HG02852 (cell line): ENCODE measurements around the gene MAFB.
"Not testable (repeated sequence)": the region's sequence is repeated elsewhere in the genome, so short reads cannot be mapped to it uniquely, and the experiment has no call there.

Source experiments
- ATAC-seq: cut with Tn5 transposase; IDR thresholded peaks from one replicate; pipeline ENCODE4 v1.9.1; 2021; ENCODE audit warnings: mild to moderate bottlenecking, moderate library complexity; ENCODE audit not compliant: unreplicated experiment

Gene MAFB

GRCh38 chr20:40689100-40689942, at the start of gene MAFB:
TSS of gene MAFB (minus strand) at chr20:40689236. CDS start at chr20:40688850, 386 bp downstream.
- peak; percentile 42 for ATAC-seq

GRCh38 chr20:40736468-40736867, 47.4 kb upstream of the MAFB start:
- not testable (repeated sequence) for ATAC-seq

- ATAC-seq = no peak
Observed at GRCh38 chr20:40728996-40729395, 40.0 kb upstream of the MAFB start.

GRCh38 chr20:40728470-40728869, 39.4 kb upstream of the MAFB start:
- ATAC-seq = no peak

- no peak for ATAC-seq
Observed at GRCh38 chr20:40727960-40728359, 38.9 kb upstream of the MAFB start.

GRCh38 chr20:40726776-40727175, 37.7 kb upstream of the MAFB start:
- ATAC-seq = no peak

GRCh38 chr20:40724566-40724965, 35.5 kb upstream of the MAFB start:
- no peak for ATAC-seq

- no peak for ATAC-seq
Observed at GRCh38 chr20:40720826-40721225, 31.8 kb upstream of the MAFB start.

- ATAC-seq = no peak
Observed at GRCh38 chr20:40720099-40720498, 31.1 kb upstream of the MAFB start.

GRCh38 chr20:40718982-40719729, 30.1 kb upstream of the MAFB start:
- no peak for ATAC-seq

GRCh38 chr20:40718214-40718977, 29.4 kb upstream of the MAFB start:
- ATAC-seq = no peak

- no peak for ATAC-seq
Observed at GRCh38 chr20:40717343-40717865, 28.4 kb upstream of the MAFB start.

- no peak for ATAC-seq
Observed at GRCh38 chr20:40715491-40715890, 26.5 kb upstream of the MAFB start.

- no peak for ATAC-seq
Observed at GRCh38 chr20:40714916-40715315, 25.9 kb upstream of the MAFB start.

- ATAC-seq = no peak
Observed at GRCh38 chr20:40714109-40714508, 25.1 kb upstream of the MAFB start.

- no peak for ATAC-seq
Observed at GRCh38 chr20:40713508-40713907, 24.5 kb upstream of the MAFB start.

GRCh38 chr20:40711079-40711478, 22.0 kb upstream of the MAFB start:
- ATAC-seq = no peak

- ATAC-seq = no peak
Observed at GRCh38 chr20:40710603-40711002, 21.6 kb upstream of the MAFB start.

- no peak for ATAC-seq
Observed at GRCh38 chr20:40706977-40707582, 18.0 kb upstream of the MAFB start.

GRCh38 chr20:40705413-40705812, 16.4 kb upstream of the MAFB start:
- ATAC-seq = no peak

GRCh38 chr20:40704828-40705227, 15.8 kb upstream of the MAFB start:
- no peak for ATAC-seq
